SK-N-SH treated with all-trans-retinoic acid at 6 μM for 48 hours (cell line): ENCODE data around the gene RRBP1.

ENCODE experiments used
- ATAC-seq: fragments of 200-7000 bp; cut with Tn5 transposase; 3 replicates; pipeline ENCODE4 v1.9.1; 2020; ENCODE audit warnings: mild to moderate bottlenecking, moderate library complexity
- ARNTL ChIP-seq: fragments of 450-650 bp; formaldehyde crosslinking; IDR thresholded peaks from 2 replicates; pipeline ENCODE4 v1.5.0; 2020; ENCODE audit warnings: low read depth, mild to moderate bottlenecking, moderate library complexity, borderline replicate concordance
- BACH2 ChIP-seq: fragments of 250-450 bp; sonication (Bioruptor Pico); IDR thresholded peaks from 2 replicates; pipeline ENCODE4 v1.9.0; 2021; ENCODE audit warnings: mild to moderate bottlenecking, borderline replicate concordance
- CSDC2 ChIP-seq: fragments of 250-450 bp; sonication (Bioruptor Pico); IDR thresholded peaks from 2 replicates; pipeline ENCODE4 v1.5.0; 2020; ENCODE audit warnings: mild to moderate bottlenecking, moderate library complexity
- ESRRG ChIP-seq: fragments of 250-450 bp; sonication (Bioruptor Pico); IDR thresholded peaks from 2 replicates; pipeline ENCODE4 v1.6.1; 2021; ENCODE audit warnings: mild to moderate bottlenecking
- GLIS3 ChIP-seq: fragments of 250-450 bp; sonication (Bioruptor Pico); IDR thresholded peaks from 2 replicates; pipeline ENCODE4 v1.5.0; 2020; ENCODE audit warnings: mild to moderate bottlenecking, moderate library complexity
- ISL1 ChIP-seq: fragments of 250-450 bp; sonication (Bioruptor Pico); IDR thresholded peaks from 2 replicates; pipeline ENCODE4 v2.1.2; 2022; ENCODE audit warnings: mild to moderate bottlenecking, moderate library complexity
- OSR1 ChIP-seq: fragments of 250-450 bp; sonication (Bioruptor Pico); IDR thresholded peaks from 2 replicates; pipeline ENCODE4 v1.8.0; 2022; ENCODE audit warnings: moderate library complexity, mild to moderate bottlenecking, inconsistent platforms
- PPARA ChIP-seq: fragments of 250-450 bp; sonication (Bioruptor Pico); IDR thresholded peaks from 2 replicates; pipeline ENCODE4 v1.5.0; 2020; ENCODE audit warnings: mild to moderate bottlenecking, borderline replicate concordance
- RARB ChIP-seq: fragments of 250-450 bp; sonication (Bioruptor Pico); IDR thresholded peaks from 2 replicates; pipeline ENCODE4 v1.8.0; 2021; ENCODE audit warnings: mild to moderate bottlenecking, moderate library complexity
- SNAI2 ChIP-seq: fragments of 250-450 bp; sonication (Bioruptor Pico); IDR thresholded peaks from 2 replicates; pipeline ENCODE4 v1.5.0; 2020; ENCODE audit warnings: mild to moderate bottlenecking, moderate library complexity
- TCF4 ChIP-seq: fragments of 250-450 bp; sonication (Bioruptor Pico); IDR thresholded peaks from 2 replicates; pipeline ENCODE4 v1.8.0; 2021; ENCODE audit warnings: mild to moderate bottlenecking, moderate library complexity, borderline replicate concordance
- ZFP3 ChIP-seq: fragments of 250-450 bp; sonication (Bioruptor Pico); IDR thresholded peaks from 2 replicates; pipeline ENCODE4 v1.5.0; 2020; ENCODE audit warnings: mild to moderate bottlenecking, moderate library complexity
- ZFP30 ChIP-seq: fragments of 450-650 bp; formaldehyde crosslinking; IDR thresholded peaks from 2 replicates; pipeline ENCODE4 v1.5.0; 2022; ENCODE audit warnings: mild to moderate bottlenecking, moderate library complexity
- ZNF565 ChIP-seq: fragments of 450-650 bp; formaldehyde crosslinking; conservative IDR thresholded peaks from 2 replicates; pipeline ENCODE4 v1.5.0; 2020; ENCODE audit warnings: low read depth, mild to moderate bottlenecking, moderate library complexity
- ZNF70 ChIP-seq: fragments of 450-650 bp; formaldehyde crosslinking; IDR thresholded peaks from 2 replicates; pipeline ENCODE4 v1.5.0; 2020; ENCODE audit warnings: mild to moderate bottlenecking, moderate library complexity
- ZNF8 ChIP-seq: fragments of 450-650 bp; formaldehyde crosslinking; IDR thresholded peaks from 2 replicates; pipeline ENCODE4 v1.5.0; 2020; ENCODE audit warnings: mild to moderate bottlenecking, moderate library complexity
- TF ChIP-seq, protein P1 (sequence below): fragments of 250-450 bp; sonication (Bioruptor Pico); IDR thresholded peaks from 2 replicates; pipeline ENCODE4 v1.5.0; 2020; ENCODE audit warnings: mild to moderate bottlenecking, moderate library complexity
- TF ChIP-seq, protein P2 (sequence below): fragments of 250-450 bp; sonication (Bioruptor Pico); IDR thresholded peaks from 2 replicates; pipeline ENCODE4 v1.5.1; 2020; ENCODE audit warnings: low read depth, mild to moderate bottlenecking, moderate library complexity
- TF ChIP-seq, protein P3 (sequence below): fragments of 250-450 bp; sonication (Bioruptor Pico); IDR thresholded peaks from 2 replicates; pipeline ENCODE4 v1.5.1; 2021; ENCODE audit warnings: mild to moderate bottlenecking, moderate library complexity
- TF ChIP-seq, protein P4 (sequence below): fragments of 250-450 bp; sonication (Bioruptor Pico); IDR thresholded peaks from 2 replicates; pipeline ENCODE4 v1.8.0; 2021; ENCODE audit warnings: low read depth, mild to moderate bottlenecking, moderate library complexity, borderline replicate concordance

RRBP1 gene

DNA sequence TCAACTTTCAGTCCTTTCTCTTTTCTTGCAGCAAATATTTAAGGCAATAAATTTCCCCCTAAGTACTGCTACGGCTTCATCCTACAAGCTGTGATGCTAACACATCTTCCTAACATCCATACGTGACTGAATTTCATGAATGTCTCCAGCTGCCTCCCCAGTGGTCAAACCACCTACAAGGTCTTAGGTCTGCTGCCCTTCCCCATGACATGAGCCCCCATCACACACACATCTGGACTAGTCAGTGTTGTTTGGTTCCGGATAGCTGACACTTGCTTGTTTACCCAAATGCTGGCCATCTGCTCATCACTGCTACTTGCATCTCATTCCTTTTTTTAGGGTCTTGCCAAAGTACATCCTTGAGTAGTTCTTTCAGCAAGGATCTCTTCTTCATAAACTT lies 14.6 kb downstream of the RRBP1 start:
- no peak for TF ChIP-seq TCF4 (CRISPR knock-in tag)
- TF ChIP-seq RARB (CRISPR knock-in tag), result no peak
- TF ChIP-seq ZNF565 (CRISPR knock-in tag), result no peak
- no peak for TF ChIP-seq GLIS3 (CRISPR knock-in tag)
- TF ChIP-seq, protein P1, sequence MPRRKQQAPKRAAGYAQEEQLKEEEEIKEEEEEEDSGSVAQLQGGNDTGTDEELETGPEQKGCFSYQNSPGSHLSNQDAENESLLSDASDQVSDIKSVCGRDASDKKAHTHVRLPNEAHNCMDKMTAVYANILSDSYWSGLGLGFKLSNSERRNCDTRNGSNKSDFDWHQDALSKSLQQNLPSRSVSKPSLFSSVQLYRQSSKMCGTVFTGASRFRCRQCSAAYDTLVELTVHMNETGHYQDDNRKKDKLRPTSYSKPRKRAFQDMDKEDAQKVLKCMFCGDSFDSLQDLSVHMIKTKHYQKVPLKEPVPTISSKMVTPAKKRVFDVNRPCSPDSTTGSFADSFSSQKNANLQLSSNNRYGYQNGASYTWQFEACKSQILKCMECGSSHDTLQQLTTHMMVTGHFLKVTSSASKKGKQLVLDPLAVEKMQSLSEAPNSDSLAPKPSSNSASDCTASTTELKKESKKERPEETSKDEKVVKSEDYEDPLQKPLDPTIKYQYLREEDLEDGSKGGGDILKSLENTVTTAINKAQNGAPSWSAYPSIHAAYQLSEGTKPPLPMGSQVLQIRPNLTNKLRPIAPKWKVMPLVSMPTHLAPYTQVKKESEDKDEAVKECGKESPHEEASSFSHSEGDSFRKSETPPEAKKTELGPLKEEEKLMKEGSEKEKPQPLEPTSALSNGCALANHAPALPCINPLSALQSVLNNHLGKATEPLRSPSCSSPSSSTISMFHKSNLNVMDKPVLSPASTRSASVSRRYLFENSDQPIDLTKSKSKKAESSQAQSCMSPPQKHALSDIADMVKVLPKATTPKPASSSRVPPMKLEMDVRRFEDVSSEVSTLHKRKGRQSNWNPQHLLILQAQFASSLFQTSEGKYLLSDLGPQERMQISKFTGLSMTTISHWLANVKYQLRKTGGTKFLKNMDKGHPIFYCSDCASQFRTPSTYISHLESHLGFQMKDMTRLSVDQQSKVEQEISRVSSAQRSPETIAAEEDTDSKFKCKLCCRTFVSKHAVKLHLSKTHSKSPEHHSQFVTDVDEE (CRISPR knock-in tag), result no peak
- TF ChIP-seq ARNTL (CRISPR knock-in tag), result no peak
- no peak for TF ChIP-seq BACH2
- TF ChIP-seq, protein P2, sequence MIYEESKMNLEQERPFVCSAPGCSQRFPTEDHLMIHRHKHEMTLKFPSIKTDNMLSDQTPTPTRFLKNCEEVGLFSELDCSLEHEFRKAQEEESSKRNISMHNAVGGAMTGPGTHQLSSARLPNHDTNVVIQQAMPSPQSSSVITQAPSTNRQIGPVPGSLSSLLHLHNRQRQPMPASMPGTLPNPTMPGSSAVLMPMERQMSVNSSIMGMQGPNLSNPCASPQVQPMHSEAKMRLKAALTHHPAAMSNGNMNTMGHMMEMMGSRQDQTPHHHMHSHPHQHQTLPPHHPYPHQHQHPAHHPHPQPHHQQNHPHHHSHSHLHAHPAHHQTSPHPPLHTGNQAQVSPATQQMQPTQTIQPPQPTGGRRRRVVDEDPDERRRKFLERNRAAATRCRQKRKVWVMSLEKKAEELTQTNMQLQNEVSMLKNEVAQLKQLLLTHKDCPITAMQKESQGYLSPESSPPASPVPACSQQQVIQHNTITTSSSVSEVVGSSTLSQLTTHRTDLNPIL (CRISPR knock-in tag), result no peak
- TF ChIP-seq ZFP3, result no peak
- ATAC-seq, result no peak

DNA sequence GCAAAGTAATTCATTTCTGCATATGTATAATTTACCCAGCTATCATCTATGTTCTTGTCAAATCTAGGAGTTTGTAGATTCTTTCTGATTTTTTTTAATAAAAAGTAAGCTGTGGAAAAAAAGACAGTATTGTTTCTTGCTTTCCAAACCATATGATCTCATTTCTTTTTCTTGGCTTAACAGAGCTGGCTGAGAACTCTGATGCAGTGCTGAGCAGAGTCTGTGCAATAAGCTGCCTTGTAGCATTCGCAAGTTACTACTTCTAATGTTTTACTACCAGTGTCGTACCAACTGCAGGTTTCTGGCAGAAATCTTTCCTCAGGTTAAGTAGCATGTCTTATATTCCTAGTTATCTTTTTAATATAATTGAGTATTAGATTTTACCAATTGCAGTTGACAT lies 15.6 kb downstream of the RRBP1 start:
- ATAC-seq, result no peak
- TF ChIP-seq CSDC2 (CRISPR knock-in tag) (no peak), ESRRG (no peak), TCF4 (CRISPR knock-in tag) (no peak), PPARA (no peak), ZFP30 (CRISPR knock-in tag) (no peak), ISL1 (no peak), GLIS3 (CRISPR knock-in tag) (no peak), ARNTL (CRISPR knock-in tag) (no peak), ZNF8 (CRISPR knock-in tag) (no peak), OSR1 (CRISPR knock-in tag) (no peak), ZNF70 (CRISPR knock-in tag) (no peak)
- TF ChIP-seq, protein P3, sequence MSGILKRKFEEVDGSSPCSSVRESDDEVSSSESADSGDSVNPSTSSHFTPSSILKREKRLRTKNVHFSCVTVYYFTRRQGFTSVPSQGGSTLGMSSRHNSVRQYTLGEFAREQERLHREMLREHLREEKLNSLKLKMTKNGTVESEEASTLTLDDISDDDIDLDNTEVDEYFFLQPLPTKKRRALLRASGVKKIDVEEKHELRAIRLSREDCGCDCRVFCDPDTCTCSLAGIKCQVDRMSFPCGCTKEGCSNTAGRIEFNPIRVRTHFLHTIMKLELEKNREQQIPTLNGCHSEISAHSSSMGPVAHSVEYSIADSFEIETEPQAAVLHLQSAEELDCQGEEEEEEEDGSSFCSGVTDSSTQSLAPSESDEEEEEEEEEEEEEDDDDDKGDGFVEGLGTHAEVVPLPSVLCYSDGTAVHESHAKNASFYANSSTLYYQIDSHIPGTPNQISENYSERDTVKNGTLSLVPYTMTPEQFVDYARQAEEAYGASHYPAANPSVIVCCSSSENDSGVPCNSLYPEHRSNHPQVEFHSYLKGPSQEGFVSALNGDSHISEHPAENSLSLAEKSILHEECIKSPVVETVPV (CRISPR knock-in tag), result no peak
- TF ChIP-seq, protein P2 (CRISPR knock-in tag), result no peak
- TF ChIP-seq, protein P4, sequence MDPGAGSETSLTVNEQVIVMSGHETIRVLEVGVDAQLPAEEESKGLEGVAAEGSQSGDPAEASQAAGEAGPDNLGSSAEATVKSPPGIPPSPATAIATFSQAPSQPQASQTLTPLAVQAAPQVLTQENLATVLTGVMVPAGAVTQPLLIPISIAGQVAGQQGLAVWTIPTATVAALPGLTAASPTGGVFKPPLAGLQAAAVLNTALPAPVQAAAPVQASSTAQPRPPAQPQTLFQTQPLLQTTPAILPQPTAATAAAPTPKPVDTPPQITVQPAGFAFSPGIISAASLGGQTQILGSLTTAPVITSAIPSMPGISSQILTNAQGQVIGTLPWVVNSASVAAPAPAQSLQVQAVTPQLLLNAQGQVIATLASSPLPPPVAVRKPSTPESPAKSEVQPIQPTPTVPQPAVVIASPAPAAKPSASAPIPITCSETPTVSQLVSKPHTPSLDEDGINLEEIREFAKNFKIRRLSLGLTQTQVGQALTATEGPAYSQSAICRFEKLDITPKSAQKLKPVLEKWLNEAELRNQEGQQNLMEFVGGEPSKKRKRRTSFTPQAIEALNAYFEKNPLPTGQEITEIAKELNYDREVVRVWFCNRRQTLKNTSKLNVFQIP, result no peak
- TF ChIP-seq, protein P1 (CRISPR knock-in tag), result no peak

DNA sequence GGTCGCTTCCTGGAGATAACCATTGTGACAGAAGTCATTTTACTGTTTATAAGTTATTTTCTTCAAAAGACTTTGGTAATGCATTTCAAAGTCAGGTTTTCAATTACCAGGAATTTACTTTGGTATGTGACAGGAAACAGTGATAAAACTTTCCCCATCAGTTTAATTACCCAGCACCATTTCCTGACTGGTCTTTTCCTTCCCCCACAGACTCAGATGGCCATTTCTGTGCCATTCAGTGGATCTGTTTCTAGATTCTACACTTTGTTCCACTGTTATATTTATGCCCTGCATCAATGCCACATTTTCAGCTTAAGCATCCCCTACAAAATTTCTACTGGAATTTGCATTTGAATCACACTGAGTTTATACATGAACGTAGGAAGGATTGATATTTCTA lies 16.3 kb downstream of the RRBP1 start:
- no peak for TF ChIP-seq ISL1
- TF ChIP-seq PPARA, result no peak
- no peak for TF ChIP-seq CSDC2 (CRISPR knock-in tag)
- TF ChIP-seq, protein P4, result no peak
- TF ChIP-seq GLIS3 (CRISPR knock-in tag), result no peak
- TF ChIP-seq RARB (CRISPR knock-in tag), result no peak
- no peak for TF ChIP-seq ZNF70 (CRISPR knock-in tag)
- no peak for TF ChIP-seq SNAI2 (CRISPR knock-in tag)
- no peak for ATAC-seq
